COLO668 (cell line): ENCODE data around the gene RASIP1.
"Not testable (repeated sequence)": the region's sequence is repeated elsewhere in the genome, so short reads cannot be mapped to it uniquely, and the experiment has no call there.

Experiments
- DNase-seq: peaks from one replicate; lab custom pipeline; 2025; ENCODE audit not compliant: unreplicated experiment; lab: John Stamatoyannopoulos, UW

Gene RASIP1, protein sequence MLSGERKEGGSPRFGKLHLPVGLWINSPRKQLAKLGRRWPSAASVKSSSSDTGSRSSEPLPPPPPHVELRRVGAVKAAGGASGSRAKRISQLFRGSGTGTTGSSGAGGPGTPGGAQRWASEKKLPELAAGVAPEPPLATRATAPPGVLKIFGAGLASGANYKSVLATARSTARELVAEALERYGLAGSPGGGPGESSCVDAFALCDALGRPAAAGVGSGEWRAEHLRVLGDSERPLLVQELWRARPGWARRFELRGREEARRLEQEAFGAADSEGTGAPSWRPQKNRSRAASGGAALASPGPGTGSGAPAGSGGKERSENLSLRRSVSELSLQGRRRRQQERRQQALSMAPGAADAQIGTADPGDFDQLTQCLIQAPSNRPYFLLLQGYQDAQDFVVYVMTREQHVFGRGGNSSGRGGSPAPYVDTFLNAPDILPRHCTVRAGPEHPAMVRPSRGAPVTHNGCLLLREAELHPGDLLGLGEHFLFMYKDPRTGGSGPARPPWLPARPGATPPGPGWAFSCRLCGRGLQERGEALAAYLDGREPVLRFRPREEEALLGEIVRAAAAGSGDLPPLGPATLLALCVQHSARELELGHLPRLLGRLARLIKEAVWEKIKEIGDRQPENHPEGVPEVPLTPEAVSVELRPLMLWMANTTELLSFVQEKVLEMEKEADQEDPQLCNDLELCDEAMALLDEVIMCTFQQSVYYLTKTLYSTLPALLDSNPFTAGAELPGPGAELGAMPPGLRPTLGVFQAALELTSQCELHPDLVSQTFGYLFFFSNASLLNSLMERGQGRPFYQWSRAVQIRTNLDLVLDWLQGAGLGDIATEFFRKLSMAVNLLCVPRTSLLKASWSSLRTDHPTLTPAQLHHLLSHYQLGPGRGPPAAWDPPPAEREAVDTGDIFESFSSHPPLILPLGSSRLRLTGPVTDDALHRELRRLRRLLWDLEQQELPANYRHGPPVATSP

DNA sequence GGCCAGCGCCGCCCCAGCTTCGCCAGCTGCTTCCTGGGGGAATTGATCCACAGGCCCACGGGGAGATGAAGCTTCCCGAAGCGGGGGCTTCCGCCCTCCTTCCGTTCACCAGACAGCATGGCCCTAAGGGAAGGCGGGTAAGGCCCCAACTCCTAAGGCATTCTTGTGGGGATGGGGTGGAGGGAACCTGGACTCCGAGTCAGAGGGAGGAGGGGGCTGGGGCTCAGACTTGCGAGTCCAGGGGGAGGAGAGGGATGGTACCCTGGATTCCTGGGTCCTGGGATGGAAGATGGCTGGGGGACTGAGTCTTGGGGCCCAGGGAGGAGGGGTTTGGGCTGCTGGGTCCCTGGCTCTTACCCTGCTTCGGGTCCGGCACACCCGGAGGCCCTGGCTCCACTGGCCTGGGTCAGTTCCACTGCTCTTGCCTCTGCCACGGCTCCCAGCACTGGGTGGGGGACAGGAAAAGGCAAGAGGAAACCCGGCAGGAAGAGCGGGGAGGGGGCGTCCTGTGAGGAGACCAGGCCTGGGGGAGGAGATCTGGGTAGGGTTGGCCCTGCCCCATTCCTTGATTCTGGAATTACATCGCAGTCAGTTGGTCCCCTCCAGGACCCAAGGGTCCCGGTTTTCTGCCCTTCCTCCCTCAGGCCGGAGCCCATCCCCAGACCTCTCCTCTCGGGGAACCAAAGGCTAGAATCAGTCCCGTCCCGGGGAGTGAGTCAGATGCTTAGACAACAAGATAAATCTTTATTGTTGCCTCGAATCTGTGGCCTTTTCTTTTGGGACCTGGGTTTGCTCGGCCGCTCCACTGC, at the start of gene RASIP1:
RASIP1 (minus strand) TSS at position 447 of the 809 bp plus-strand sequence; CDS start at position 119, 328 bp downstream.
- no peak for DNase-seq

DNA sequence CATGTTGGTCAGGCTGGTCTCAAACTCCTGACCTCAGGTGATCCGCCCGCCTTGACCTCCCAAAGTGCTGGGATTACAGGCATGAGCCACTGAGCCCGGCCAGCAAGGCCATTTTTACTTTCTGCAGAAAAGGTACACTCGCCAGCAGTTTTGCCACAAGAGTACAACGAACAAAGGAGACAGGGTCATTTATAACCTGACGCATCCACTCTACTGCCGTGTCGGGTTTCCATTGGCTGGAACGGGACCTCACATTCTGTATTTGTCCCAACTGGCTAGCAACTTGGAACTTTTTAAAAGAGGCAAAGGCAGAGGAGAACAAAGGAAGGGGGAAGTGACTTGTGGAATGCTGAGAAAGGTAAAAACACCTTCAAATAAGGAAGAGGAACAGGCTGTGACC, 46.9 kb upstream of the RASIP1 start:
- not testable (repeated sequence) for DNase-seq

DNA sequence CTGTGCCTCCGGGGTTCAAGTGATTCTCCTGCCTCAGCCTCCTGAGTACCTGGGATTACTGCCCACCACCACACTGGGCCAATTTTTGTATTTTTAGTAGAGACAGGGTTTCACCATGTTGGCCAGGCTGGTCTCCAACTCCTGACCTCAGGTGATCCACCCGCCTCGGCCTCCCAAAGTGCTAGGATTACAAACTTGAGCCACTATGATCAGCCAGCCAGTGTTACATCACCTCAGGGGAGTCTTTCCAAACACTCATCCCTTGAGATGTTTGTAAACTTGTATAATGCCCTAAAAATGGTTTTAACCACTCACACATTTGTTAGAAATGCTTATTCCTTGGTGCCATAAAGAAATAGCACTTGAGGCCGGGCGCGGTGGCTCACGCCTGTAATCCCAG, 46.0 kb upstream of the RASIP1 start:
- not testable (repeated sequence) for DNase-seq

DNA sequence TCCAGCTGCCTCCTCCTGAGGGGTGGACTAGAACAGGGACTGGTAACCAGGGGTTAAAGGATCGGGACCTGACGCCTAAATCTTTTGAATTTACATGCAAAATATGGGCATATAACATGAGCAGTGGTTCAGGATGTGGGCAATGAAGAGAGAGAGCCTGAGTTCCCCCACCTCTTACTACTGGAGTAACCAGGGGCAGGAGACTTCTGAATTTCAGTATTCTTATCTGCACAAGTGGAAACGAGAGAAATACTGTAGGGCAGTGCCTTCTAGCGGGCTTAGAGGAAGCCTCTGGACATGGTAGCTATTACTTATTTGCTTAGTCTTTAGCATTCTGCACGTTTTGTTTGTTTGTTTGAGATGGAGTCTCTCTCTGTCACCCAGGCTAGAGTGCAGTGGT, 44.1 kb upstream of the RASIP1 start:
- no peak for DNase-seq

DNA sequence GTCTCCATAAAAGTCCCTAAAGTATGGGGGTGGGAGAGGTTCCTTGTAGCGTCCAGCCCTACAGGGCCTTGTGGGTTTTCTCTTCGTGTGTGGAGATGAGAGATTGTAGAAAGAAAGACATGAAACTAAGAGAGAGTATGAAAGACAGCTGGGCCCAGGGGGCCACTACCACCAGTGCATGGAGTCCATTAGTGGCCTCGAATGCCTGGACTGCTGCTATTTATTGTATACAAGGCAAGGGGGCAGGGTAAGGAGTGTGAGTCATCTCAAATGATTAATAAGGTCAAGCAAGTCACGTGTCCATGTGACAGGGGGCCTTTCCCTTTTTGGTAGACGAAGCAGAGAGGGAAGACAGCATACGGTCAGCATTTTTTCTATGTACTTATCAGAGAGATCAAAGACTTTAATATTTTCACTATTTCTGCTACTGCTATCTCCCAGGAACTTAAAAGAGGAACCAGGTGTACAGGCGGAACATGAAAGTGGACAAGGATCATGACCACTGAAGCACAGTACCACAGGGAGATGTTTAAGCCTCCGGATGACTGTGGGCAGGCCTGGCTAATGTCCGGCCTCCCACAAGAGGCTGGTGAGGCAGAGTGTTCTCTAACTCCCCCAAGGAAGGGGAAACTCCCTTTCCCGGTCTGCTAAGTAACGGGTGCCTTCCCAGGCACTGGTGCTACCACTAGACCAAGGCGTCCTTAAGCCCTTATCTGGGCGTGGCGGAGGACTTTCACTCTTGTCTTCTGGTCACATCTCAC, 40.4 kb upstream of the RASIP1 start:
- no peak for DNase-seq

DNA sequence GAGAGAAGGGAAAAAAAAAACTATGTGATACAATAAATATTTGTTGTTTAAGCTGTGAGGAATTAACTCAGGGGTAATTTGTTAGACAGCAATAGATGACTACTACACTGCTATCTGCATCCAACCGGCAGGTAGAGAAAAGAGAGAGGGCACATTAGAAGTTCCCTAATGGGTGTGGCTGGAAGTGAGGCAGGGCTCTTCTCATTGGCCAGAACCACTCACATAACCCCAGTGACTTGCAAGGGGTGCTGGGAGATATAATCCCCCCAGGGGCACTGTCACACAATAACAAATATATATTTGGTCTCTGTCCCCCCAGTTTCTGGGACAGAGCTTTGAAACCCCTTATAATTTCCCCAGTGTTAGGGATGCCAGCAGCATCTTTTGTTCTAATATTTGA, 39.2 kb upstream of the RASIP1 start:
- no peak for DNase-seq

DNA sequence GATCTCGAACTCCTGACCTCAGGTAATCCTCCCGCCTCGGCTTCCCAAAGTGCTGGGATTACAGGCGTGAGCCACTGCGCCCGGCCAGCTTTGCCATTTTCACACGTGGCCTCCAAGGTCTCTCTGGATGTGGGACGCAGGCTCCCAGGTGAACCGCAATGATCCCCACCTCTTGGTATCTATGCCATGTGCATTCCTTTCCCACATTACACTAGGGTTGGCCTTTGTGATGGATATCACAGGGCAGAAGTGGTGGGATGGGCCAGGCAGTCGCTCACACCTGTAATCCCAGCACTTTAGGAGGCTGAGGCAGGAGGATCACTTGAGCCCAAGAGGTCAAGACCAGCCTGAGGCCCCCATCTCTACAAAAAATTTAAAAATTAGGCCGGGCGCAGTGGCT, 37.3 kb upstream of the RASIP1 start:
- DNase-seq = no peak

DNA sequence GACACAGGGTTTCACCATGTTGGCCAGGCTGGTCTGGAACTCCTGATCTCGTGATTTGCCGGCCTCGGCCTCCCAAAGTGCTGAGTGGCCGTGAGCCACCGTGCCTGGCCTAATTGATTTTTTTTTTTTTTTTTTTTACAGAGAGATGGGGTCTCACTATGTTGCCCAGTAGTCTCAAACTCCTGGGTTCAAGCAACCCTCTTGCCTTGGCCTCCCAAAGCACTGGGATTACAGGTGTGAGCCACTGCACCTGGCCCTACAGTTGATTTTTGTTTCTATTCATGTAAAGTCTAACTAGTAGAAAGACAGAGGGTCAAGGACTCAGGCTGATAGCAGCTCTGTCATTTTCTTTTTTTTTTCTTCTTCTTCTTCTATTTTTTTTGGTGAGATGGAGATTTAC, 36.7 kb upstream of the RASIP1 start:
- no peak for DNase-seq

DNA sequence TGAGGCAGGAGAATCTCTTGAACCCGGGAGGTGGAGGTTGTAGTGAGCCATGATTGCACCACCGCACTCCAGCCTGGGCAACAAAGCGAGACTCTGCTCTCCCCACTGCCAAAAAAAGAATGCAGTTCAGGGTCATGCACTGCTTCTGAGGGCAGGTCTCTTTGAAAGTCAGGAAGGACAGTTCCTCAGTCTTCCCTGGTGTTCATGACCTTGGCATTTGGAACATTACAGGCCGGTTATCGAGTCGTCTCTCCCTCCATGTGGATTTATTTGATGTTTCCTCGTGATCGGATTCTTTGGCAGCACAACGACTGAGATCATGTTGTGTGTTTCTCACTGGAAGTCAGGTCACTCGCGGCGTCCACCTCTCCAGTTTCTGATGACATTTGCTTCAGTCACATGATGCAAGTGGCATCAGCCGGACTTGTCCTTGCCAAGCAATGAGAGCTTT, 32.1 kb upstream of the RASIP1 start:
- DNase-seq = no peak

DNA sequence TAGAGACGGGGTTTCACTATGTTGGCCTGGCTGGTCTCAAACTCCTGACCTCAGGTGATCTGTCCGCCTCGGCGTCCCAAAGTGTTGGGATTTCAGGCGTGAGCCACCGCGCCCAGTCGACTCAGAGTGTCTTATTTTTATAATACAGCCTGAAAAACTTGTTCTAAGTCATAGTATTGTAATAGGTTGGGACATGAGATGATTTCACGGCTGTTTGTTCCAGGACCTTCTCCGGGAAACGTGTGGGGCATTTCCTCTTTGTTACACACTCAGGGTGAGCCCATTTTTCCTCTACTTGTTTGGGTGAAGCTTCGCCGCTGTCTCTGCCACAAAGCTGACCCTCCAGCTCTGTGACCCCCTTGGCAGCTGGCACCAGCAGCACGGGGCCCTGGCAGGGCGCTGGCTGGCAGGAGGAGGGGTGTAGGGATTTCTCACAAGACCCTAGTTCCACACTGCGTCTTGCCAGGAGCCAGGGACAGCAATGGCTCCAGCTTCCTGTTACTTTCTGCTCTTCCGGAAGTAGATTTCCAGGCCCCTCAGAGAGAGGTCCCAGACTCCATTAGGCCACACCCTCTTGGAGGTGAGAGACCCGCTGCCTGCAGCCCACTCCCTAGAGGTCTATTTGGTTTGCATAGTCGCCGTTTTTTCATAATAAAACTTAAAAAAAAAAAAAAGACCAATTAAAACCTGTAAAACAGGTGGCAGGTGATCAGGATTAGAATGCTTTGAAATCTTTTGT, 30.5 kb upstream of the RASIP1 start:
- no peak for DNase-seq

DNA sequence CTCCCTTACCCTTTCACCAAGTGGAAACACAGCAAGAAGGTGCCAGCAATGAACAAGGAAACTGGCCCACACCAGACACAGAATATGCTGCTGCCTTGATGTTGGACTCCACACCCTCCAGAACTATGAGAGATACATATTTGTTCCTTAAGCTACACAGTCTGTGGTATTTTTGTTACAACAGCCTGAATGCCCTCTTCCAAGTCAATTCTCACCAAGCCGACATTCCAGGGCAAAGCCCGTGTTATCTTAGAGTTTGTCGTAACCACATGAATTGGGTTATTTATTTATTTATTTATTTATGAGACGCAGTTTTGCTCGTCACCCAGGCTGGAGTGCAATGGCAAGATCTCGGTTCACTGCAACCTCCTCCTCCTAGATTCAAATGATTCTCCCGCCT, 29.9 kb upstream of the RASIP1 start:
- no peak for DNase-seq

DNA sequence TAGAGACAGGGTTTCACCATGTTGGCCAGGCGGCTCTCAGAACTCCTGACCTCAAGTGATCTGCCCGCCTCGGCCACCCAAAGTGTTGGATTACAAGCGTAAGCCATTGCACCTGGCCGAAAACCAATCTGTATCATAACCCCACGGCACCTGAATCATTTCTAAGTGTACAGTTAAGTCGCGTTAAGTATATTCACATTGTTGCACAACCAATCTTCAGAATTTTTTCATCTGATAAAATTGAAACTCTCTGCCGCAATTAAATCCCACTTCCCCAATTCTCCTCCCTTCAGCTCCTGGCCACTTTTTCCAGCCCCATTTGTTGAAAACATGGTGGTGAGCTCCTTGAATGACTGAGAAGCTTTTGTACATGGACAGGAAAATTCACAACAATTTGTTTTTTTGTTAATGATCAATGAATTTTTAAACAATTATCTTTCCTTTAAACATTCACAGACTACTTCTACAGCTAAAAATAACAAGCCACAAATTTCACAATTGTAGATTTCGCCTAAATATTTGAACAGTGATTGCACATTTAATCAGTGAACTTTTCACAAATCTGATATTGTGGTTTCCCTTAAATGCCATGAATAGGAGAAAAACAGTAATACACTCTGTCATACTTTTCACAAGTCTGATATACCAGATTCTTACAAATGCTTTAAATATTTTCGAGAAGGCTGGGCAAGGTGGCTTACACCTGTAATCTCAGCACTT, 28.7 kb upstream of the RASIP1 start:
- no peak for DNase-seq

DNA sequence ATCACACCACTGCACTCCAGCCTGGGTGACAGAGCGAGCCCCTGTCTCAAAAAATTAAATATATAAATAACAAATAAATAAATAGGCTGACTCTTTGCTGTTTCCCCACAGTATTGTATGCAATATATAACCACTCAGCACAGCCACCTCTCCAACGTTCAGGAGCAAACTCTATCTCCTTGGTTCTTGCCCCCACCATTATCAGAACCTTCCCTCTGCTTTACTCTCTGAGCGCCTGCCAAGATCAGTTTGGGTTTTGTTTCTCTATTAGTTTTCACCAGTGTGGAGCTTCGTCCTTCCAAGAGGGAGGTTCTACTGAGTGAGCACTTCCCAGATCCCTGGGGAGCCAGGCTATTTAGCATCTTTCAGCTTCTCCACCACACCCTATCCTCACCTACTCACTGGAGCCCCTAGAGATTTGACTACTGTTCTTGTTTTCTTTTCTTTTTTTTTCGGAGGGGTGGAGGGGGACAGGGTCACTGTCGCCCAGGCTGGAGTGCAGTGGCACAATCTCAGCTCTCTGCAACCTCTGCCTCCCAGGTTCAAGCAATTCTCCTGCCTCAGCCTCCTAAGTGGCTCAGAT, 27.9 kb upstream of the RASIP1 start:
- not testable (repeated sequence) for DNase-seq

DNA sequence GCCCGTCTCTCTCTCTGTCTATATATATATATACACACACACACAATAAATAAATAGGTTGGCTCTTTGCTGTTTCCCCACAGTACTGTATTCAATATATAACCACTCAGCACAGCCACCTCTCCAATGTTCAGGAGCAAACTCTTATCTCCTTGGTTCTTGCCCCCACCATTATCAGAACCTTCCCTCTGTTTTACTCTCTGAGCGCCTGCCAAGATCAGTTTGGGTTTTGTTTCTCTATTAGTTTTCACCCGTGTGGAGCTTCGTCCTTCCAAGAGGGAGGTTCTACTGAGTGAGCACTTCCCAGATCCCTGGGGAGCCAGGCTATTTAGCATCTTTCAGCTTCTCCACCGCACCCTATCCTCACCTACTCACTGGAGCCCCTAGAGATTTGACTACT, 25.4 kb upstream of the RASIP1 start:
- DNase-seq = not testable (repeated sequence)

DNA sequence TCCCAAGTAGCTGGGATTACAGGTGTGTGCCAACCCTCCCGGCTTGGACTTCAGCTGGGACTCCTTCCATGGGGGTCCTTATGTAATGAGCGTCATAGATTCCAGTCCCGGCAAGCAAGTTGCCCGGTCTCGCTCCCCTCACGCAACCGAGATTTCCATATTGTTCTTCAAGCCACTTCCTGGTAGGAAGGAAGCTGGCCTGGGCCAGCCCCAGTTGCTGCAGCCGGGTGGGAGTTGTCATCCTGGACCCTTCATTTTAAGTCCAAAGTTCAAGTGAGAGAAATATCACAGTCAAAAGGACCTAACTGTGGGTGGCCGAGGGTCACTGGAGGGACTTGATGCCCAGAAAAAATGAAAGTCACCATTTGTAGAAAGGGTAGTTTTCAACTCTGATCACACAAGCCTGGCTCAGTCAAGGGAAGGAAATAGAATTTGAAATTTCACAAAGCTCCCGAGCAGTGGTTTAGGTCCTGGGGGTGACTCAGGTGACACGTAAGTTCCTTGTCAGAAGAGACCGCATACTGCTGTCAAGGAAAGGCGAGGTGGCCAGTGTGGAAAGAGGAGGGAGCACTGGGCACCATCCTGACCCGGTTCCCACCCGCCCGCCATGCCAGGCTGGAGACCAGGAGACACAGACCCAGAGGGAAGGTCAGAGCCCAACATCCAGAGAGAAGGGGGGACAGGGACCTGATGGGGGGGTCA, 20.2 kb upstream of the RASIP1 start:
- DNase-seq = no peak

DNA sequence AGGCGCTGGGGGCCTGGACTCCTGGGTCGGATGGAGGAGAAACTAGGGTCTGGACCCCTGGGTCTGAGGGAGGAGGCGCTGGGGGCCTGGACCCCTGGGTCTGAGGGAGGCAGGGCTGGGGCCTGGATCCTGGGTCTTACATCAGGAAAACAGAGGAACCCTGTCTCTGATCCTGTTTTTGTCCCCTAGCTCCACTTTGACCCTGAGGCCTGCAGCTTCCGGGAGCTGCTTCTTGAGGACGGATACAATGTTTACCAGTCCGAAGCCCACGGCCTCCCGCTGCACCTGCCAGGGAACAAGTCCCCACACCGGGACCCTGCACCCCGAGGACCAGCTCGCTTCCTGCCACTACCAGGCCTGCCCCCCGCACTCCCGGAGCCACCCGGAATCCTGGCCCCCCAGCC, 17.3 kb upstream of the RASIP1 start:
- DNase-seq = no peak

DNA sequence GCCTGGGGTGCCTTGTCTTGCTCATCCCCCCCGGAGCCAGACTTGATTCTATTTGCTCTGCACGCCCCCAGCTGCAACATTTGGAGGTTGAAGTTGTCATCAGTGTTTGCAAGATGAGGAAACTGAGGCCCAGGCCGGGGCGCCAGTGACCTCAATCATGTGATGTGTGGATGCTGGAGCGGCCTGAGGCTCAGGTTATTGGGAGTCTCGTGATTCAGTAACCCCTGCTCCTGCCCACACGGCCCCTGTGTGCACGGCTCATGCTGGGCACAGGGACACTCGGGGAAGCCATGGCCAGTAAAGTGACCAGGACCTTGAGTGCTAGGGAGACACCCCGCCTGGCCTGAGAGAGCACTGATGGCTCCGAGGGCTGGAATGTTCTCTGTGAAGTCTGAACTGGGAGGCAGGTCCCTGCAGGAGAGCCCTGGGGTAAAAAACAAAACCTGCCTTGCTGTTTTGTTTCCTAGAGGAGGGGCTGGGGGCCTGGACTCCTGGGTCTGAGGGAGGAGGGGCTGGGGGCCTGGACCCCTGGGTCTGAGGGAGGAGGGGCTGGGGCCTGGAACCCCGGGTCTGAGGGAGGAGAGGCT, 16.8 kb upstream of the RASIP1 start:
- DNase-seq = no peak

DNA sequence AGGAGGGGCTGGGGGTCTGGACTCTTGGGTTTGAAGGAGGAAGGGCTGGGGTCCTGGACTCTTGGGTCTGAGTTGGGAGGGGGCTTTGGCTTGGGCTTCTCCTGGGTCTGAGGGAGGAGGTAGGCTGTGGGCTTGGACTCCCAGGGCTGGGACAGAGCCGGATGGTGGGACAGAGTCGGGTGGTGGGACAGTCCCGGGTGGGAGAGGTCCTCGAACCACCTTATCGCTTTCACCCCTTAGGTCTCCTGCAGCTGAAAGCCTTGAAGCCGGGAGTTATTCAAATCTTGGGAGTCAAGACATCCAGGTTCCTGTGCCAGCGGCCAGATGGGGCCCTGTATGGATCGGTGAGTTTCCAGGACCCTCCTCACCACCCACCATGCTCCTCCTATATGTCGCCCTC, 16.3 kb upstream of the RASIP1 start:
- DNase-seq = no peak
